Dedifferentiated amniotic fluid mesenchymal stem cell (primary cell): ENCODE data around the gene MGAT2.
A peak's percentile ranks its signal among the peaks of the same experiment; 100 is the strongest.
"Not testable (repeated sequence)": the region's sequence is repeated elsewhere in the genome, so short reads cannot be mapped to it uniquely, and the experiment has no call there.

Experiments
- DNase-seq: peaks from one replicate; pipeline ENCODE4 v3.0.0-alpha.2; 2016; ENCODE audit errors: extremely low spot score

MGAT2 gene

GRCh38 chr14:49612251-49612650 lies 8.3 kb upstream of the MGAT2 start:
- no peak for DNase-seq

GRCh38 chr14:49612671-49613070 lies 7.9 kb upstream of the MGAT2 start:
- no peak for DNase-seq

GRCh38 chr14:49614196-49614595 lies 6.4 kb upstream of the MGAT2 start:
- no peak for DNase-seq

GRCh38 chr14:49615776-49616175 lies 4.8 kb upstream of the MGAT2 start:
- no peak for DNase-seq

- no peak for DNase-seq
These were observed 2.6 kb upstream of the MGAT2 start for GRCh38 chr14:49617852-49618519.

GRCh38 chr14:49619273-49619672 lies 1.3 kb upstream of the MGAT2 start:
- not testable (repeated sequence) for DNase-seq

- DNase-seq: no peak
These were observed 869 bp upstream of the MGAT2 start for GRCh38 chr14:49619730-49620129.

- no peak for DNase-seq
These were observed 699 bp downstream of the MGAT2 start for GRCh38 chr14:49621114-49621881.

GRCh38 chr14:49622022-49622607 lies 1.5 kb downstream of the MGAT2 start:
- no peak for DNase-seq

GRCh38 chr14:49623387-49623786 lies 2.8 kb downstream of the MGAT2 start:
- no peak for DNase-seq

GRCh38 chr14:49623941-49624839 lies 3.6 kb downstream of the MGAT2 start:
- no peak for DNase-seq

- peak; percentile 92 for DNase-seq
These were observed 13.3 kb downstream of the MGAT2 start for GRCh38 chr14:49633640-49634546.

- peak; percentile 59 for DNase-seq
These were observed 14.1 kb downstream of the MGAT2 start, which contains the start of gene DNAAF2 for GRCh38 chr14:49634547-49635334. Gene DNAAF2, minus strand, starts transcription at chr14:49635244. Its CDS starts 95 bp downstream, at chr14:49635149.

- no peak for DNase-seq
These were observed 16.3 kb downstream of the MGAT2 start for GRCh38 chr14:49636866-49637265.

GRCh38 chr14:49637534-49638078 lies 17.0 kb downstream of the MGAT2 start:
- no peak for DNase-seq

- DNase-seq: no peak
These were observed 20.2 kb downstream of the MGAT2 start for GRCh38 chr14:49640540-49641417.

- no peak for DNase-seq
These were observed 21.1 kb downstream of the MGAT2 start for GRCh38 chr14:49641697-49642129.

GRCh38 chr14:49642163-49642562 lies 21.6 kb downstream of the MGAT2 start:
- DNase-seq: no peak

- DNase-seq: no peak
These were observed 32.9 kb downstream of the MGAT2 start for GRCh38 chr14:49653508-49653907.
